NCI-H774 (cell line): ENCODE results near the gene SH3RF3.
A peak's percentile ranks its signal among the peaks of the same experiment; 100 is the strongest.

Source experiments
- DNase-seq: peaks from one replicate; lab custom pipeline; 2025; lab: John Stamatoyannopoulos, UW

The SH3RF3 gene

GRCh38 chr2:109454304-109454703, 325.3 kb downstream of the SH3RF3 start:
- DNase-seq = no peak

- DNase-seq = no peak
Measured at GRCh38 chr2:109454765-109455394, 325.9 kb downstream of the SH3RF3 start.

- no peak for DNase-seq
Measured at GRCh38 chr2:109455731-109456691, 327.0 kb downstream of the SH3RF3 start.

GRCh38 chr2:109456776-109457175, 327.8 kb downstream of the SH3RF3 start:
- DNase-seq = no peak

DNA sequence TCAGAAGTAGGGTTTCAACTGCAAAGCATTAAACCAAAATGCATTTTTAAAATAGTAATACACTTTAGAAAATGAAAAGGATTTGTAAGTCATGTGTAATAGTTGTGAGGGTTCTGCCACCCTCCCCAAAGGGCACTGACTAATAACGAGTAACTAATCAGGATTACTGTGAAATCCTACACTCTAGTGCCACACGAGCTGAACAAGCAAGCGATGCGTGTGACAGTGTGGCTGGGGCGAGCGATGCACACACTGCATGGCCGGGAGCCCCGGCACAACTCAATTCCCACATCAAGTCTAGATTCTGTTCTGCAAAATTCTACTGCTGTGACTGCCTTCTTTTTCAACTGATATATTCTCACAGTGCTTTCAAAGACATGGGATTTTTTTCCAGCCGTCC, 328.4 kb downstream of the SH3RF3 start:
- no peak for DNase-seq

- DNase-seq = no peak
Measured at GRCh38 chr2:109457794-109458193, 328.8 kb downstream of the SH3RF3 start.

DNA sequence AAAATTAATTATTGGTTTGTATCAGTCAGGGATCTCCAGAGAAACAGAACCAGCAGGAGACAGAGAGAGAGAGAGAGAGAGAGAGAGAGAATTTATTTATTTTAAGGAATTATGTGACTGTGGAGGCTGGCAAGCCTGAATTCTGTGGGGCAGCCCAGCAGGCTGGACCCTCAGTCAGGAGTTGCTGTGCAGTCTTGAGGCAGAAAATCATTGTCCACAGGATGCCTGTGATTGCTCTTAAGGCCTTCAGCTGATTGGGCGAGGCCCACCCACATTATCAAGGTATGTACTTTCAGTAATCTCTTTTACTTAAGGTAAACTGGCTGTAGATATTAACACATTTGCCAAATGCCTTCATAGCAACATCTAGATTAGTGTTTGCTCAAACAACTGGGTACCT, 329.5 kb downstream of the SH3RF3 start:
- no peak for DNase-seq

DNA sequence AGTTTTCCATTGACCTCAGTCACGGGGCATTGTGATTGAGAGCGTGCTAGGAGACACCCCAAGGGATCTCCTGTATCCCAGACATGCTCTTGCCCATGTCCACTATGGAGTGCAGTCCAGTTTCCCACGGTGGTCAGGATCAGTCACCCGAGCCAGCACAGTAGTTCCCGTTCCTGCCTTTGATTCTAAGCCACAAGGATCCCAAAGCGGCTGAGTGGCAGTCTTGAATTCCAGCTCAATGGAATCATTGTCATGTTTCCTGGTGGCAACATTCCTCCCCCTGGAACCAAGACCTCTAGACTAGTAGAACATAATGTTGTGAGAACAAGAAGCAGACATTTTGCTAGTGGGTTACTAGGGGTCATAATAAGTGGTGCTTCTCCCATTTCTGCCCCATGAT, 330.5 kb downstream of the SH3RF3 start:
- no peak for DNase-seq

DNA sequence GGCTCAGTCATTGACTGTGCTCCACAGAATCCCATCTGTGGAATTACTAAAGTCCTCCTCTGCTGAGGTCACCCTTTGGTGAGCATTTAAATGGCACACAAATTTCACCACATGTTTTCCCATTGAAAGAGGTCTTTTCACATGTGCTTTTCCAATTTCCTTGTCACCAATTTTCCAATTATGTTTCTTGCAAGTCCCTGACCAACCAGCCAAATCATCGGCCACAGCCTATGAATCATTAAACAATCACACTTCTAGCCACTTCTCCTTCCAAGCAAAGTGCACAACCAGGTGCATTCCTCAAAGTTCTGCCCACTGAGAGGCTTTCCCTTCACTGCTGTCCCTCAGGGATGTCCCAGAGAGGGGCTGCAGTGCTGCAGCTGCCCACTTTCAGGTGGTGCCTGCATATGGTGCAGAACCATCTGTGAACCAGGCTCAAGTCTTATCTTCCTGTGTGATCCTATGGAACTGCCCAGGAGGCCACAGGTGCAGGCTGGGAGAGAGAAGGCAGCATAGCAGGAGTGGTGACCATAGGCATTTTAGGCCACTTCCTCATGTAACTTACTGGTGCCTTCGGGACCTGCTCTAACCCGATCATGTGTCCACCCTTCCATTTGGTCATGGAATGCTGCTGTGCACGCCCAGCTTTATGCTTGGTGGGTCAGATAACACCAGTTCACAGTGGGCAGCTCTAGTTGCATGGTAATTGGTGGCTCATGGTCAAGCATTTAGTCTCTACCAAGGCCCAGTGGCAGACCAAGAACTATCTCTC, 331.7 kb downstream of the SH3RF3 start:
- no peak for DNase-seq

DNA sequence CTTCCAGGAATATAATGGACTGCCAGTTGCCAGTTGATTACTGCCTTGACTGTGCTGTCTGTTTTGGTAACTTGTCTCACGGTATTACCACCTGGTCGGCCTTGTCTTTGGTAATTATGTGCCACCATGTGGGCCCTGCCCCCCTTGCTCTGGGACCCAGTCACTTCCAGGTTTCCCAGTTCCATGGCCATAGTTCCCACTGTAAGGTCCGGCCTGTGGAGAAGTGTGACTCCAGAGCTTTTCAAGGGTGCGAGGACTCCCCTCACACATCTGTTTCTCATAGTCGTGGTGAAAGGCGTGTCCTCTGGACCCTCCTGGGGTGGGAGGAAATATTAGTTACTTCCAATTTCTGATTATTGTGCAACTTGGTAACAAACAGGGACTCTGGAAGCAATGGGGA, 334.2 kb downstream of the SH3RF3 start:
- no peak for DNase-seq

GRCh38 chr2:109463891-109464290, 334.9 kb downstream of the SH3RF3 start:
- no peak for DNase-seq

DNA sequence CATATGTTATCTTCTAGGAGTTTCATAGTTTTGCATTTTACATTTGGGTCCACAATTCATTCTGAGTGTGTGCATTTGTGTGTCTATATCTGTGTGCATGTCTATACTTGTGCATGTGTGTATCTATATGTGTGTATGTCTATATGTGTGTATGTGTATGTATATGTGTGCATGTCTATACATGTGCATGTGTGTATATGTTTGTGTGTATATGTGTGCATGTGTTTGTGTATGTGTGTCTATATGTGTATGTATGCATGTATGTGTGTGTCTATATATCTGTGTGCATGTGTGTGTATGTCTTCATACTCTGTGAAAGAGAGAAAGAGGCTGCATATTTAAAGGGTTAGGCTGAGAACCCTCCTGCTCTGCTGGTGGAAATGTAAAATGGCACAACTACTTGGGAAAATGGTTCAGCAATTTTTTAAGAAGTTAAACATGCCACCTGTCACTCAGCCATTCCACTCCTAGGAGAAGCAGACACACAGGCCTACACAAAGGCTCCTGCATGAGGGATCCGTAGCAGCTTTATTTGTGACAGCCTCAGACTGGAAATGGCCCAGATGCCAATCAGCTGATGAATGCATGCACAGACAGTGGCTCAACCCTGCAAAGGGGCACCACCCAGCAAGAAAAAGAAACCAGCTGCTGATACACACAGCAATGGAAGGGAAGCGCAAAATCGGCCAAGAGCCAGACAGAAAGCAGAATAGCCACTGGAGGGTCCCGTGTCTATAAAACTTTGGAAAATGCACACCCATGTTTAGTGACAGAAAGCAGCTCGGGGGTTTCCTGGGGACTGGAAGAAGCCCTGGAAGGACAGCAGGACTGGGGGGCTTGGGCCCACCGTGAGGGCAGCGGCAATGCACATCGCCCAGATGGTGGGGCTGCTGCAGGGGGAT, 337.9 kb downstream of the SH3RF3 start:
- no peak for DNase-seq

DNA sequence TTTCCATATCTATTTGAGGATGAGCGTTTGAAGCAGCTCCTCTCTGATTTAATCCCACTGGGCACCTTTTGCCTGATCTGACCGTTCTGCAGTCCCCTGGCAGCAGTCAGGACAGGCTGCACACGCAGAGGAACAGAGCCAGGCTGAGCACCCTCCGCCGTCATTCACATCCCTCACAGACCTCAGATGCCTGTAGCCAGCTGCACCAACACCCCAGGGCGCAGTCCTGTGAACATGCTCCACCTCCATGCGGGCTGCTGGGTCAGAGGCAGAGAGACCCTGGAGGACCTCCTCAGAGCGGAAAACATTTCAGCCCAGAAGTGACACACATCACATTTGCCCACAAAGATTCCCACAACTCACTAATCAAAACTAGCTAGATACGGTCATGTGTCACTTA, 338.7 kb downstream of the SH3RF3 start:
- no peak for DNase-seq

- DNase-seq = no peak
Measured at GRCh38 chr2:109468893-109469292, 339.9 kb downstream of the SH3RF3 start.

GRCh38 chr2:109471658-109472057, 342.7 kb downstream of the SH3RF3 start:
- no peak for DNase-seq

- DNase-seq = no peak
Measured at GRCh38 chr2:109472331-109472959, 343.4 kb downstream of the SH3RF3 start.

- no peak for DNase-seq
Measured at GRCh38 chr2:109472974-109473373, 344.0 kb downstream of the SH3RF3 start.

DNA sequence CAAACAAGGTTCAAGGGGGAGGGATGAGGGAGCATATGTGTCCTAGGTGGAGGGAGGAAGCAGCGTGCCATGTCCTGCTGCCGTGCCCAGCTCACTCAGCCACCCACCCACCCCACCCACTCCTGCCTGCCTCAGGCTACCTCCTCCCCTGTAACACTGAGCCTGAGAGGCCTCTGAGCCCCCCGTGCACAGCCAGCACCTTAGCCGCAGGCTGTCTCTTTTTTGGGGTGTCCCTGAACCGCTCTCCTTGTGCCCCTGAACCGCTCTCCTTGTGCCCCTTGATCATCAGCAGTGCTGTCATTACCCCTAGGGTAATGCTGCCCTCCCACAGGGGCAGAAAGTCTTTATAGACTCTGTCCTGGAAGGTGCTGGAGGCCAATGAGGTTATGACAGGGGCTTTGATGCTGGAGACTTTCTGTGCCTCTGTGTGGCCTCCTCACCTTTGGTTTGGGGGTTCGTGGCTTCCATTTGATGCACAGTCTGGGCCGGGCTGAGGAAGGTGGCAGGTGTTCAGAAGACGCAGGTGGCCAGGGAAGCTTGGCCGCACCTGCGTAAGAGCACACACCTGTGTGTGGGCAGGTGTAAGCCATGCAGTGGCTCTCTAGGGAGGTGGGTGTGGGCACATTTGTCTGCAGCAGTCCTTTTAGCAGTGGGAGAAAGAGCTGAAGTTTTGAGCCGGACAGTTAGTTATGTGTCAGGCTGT, 344.8 kb downstream of the SH3RF3 start:
- DNase-seq = peak; percentile 70

DNA sequence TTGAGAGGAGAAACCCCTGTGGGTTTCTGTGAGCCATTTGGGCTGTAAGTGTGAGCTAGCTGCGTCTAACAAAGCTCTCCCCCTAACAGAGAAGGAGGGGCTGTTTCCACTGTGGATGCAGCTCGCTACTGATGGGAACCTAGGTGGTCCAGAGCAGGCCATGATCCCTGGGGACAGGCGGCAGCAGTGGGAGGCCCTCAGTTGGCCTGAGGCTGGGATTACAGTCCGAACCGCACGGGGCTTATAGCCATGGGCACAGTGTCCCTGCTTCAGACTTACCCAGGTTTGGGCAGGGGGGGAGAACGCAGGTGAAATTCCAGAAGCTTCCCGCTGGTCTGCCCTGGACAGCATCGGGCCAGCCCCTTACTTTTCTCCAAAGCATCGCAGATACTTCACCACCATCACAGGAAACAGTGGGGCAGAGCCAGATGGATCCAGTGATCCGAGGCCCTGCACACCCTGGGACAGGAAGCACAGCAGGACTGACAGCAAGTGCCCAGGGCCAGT, 345.4 kb downstream of the SH3RF3 start:
- no peak for DNase-seq

GRCh38 chr2:109475531-109476210, 346.7 kb downstream of the SH3RF3 start:
- no peak for DNase-seq
